LoVo (cell line): Measurements from ENCODE around the gene TNFRSF9.

Experiments used
- DNase-seq: peaks from one replicate; pipeline ENCODE4 v3.0.0-alpha.2; 2016; ENCODE audit warnings: low spot score

TNFRSF9 gene

GRCh38 chr1:7869136-7869920 is 71.3 kb downstream of the TNFRSF9 start:
- no peak for DNase-seq

DNA sequence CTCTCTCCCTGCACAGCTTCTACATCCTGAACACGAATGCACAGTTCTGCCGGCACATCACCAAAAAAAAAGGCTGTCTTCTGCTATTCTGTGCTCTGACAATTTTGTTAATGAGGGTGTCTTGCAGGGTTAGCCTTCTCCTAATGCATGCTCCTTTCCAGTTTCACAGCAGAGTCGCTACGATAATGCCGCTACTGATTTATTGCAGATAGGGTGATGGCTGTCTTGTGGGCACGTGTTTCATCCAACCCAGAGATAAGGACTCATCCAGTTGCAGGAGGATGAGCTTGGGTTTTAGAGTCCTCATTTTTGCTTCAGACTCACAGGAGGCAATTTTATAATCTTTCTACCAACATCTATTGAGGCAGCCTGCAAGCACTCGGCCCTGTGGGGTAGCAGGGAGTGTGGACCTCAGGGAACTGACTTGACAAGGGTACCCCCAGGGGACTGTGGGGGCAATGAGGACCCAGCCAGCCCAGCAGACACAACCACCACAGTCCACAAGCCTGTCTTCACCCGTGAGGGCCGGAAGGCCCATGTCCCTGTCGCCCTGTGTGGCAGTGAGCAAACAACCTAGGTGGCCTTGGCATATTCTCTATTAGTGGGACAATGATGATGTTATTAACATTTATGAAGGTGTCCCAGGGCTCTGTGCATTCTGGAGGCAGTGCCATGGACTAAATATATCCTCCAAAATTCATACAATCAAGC is 72.4 kb downstream of the TNFRSF9 start:
- DNase-seq = no peak

- no peak for DNase-seq
Measured at GRCh38 chr1:7865978-7866377, 74.7 kb downstream of the TNFRSF9 start.
